Ovary (tissue), 9 donors: ENCODE measurements around the gene CTBP2. TPM values are rescaled to one million over a fixed set of nuclear protein-coding genes. Genes with fewer than 3 reads are reported as not detected.

Experiments
- DNase-seq, 5 donors: peaks; one replicate each; pipeline ENCODE4 v3.0.0-alpha.2; 2019 to 2020
- H3K27ac ChIP-seq, 2 donors: fragments of 200-600 bp; one replicate each; pipeline versions ENCODE4 v1.5.1 to v1.8.0; 2019 to 2022
- H3K27me3 ChIP-seq: fragments of 200-600 bp; one replicate; pipeline ENCODE4 v1.8.0; 2022
- H3K36me3 ChIP-seq: fragments of 200-600 bp; sonication (generic); one replicate; pipeline ENCODE4 v1.5.1; 2019
- H3K4me1 ChIP-seq: one replicate; pipeline ENCODE4 v1.8.1; 2013; ENCODE audit warnings: mild to moderate bottlenecking, moderate library complexity; ENCODE audit not compliant: insufficient read depth
- H3K4me3 ChIP-seq: fragments of 200-600 bp; sonication (generic); one replicate; pipeline ENCODE4 v1.5.1; 2017
- H3K9me3 ChIP-seq, 2 donors: fragments of 200-600 bp in 1 of 2; sonication (generic) in 1 of 2; one replicate each; pipeline versions ENCODE4 v1.5.1 to v1.8.1; 2013 to 2019; ENCODE audit warnings: mild to moderate bottlenecking in 1 of 2, moderate library complexity in 1 of 2
- EP300 ChIP-seq: sonication (generic); formaldehyde crosslinking; IDR thresholded peaks from one replicate; pipeline ENCODE4 v1.6.1; 2017; ENCODE audit warnings: antibody characterized with exemption
- POLR2A ChIP-seq: fragments of 450-650 bp; IDR thresholded peaks from one replicate; pipeline ENCODE4 v1.6.1; 2017; ENCODE audit warnings: antibody characterized with exemption, mild to moderate bottlenecking, moderate library complexity
- WGBS, 3 donors: extraction: QIAGEN DNeasy Blood & Tissue Kit in 1 of 3; methylation state at CpG; one replicate each; pipeline versions ENCODE4 v1.1.5 to v1.1.7; 2013 to 2017; 5-methylcytosine and 5-hydroxymethylcytosine counted together
- intact Hi-C, 4 donors: fragments of 100-400 bp; cut with DNase I; formaldehyde crosslinking; loops; one replicate each; pipeline versions ENCODE4 v1.11.0 to v1.15.1; 2022 to 2023
- polyA plus RNA-seq, 2 donors: library from polyadenylated mRNA; stranded (reverse); fragments of 200-250 nt in 1 of 2; fragments of 350-450 nt in 1 of 2; fragmentation: Illumina TruSeq in 1 of 2; extraction: RNeasy Lipid Tissue Mini Kit (QIAGEN cat#74804) in 1 of 2; gene quantifications; one replicate each; pipeline ENCODE4 v1.2.3, GENCODE V29; 2013 to 2014
- total RNA-seq, 7 donors: library from RNA; depleted of rRNA in 2 of 7; stranded (reverse); fragments of >200 nt in 2 of 7; fragmentation: NEBNext Ultra II Directional in 3 of 7; extraction: Animal tissue kit (Norgen Biotek cat#: 25700) in 3 of 7; gene quantifications; one replicate each; pipeline versions ENCODE4 v1.1.0 to v1.2.4, GENCODE V29; 2016 to 2023
- TF ChIP-seq, protein P1 (sequence below), 3 donors: fragments of 450-650 bp in 2 of 3; fragments of 200-600 bp in 1 of 3; IDR thresholded peaks; one replicate each; pipeline versions ENCODE4 v1.5.1 to v1.8.0; 2016 to 2022; ENCODE audit warnings: antibody characterized with exemption in 3 of 3, mild to moderate bottlenecking in 1 of 3
- donor health status: DM: no; HTN: no; CAD: no; lungs with moderate emphysema.
- donor health status: DM: no; HTN: no; CAD: no.
- donor health status: Bipolar disorder and iron deficiency.
- donor health status: DM: yes; HTN: yes; CAD: no.
- donor health status: DM: no; HTN: no; CAD: no.
- donor health status: DM: yes; HTN: yes; CAD: no.

The CTBP2 gene
- total and polyA plus RNA-seq, 9 donors, result 25.3 to 107 (median 69.5) TPM

DNA sequence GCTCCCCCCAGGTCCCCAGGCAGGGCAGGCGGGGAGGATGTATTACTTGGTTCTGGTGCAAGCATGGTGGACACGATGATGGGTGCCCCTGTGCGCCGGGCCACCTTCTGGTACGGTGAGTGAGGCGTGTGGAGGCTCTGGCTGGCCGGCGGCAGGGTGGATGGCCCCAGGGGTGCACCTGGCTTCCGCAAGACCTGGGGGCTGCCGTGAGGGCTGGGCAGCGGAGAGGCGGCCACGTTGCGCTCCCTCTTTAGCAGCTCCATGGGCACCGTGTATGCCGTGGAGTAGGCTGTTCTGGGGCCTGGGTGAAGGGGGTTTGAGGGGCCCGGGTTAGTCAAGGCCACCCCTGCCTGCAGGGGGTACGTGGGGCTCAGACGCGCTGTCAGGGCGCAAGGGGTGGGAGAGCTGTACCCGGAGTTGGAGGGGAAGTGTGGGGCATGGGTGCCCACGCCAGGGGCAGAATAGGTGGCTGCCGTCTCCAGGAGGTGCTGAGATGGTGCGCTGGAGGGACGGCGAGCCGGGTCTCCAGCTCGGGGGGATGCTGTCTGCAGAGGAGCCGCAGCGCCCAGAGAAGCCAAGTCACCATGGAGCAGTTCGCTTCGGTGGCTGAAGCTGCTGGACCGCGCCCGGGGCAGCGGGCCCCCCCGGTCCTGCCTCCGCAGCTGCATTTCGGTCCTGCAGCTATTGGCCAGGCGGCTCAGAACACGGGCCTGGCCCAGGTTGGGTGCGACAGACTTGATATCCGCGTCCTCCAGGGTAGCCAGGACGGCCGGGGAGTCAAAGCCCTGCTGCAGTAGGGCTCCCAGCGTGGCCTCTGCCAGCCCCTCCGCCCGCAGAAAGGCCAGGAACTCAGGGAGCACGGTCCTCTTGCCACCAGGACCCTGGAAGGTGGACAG lies 134.1 kb downstream of the CTBP2 start:
- intact Hi-C loops, result no loop called here
- Histone ChIP-seq H3K9me3 (no peaks in the 10 kb centered on the region), H3K27me3 (no peaks in the 10 kb centered on the region), H3K4me3 (no peak overlapping the region), H3K4me1 (peaks cover 28% of the 10 kb centered on the region), H3K36me3 (no peaks in the 10 kb centered on the region), H3K27ac (peak overlapping the region in 1 of 2 donors; percentile 48)
- TF ChIP-seq, protein P1, sequence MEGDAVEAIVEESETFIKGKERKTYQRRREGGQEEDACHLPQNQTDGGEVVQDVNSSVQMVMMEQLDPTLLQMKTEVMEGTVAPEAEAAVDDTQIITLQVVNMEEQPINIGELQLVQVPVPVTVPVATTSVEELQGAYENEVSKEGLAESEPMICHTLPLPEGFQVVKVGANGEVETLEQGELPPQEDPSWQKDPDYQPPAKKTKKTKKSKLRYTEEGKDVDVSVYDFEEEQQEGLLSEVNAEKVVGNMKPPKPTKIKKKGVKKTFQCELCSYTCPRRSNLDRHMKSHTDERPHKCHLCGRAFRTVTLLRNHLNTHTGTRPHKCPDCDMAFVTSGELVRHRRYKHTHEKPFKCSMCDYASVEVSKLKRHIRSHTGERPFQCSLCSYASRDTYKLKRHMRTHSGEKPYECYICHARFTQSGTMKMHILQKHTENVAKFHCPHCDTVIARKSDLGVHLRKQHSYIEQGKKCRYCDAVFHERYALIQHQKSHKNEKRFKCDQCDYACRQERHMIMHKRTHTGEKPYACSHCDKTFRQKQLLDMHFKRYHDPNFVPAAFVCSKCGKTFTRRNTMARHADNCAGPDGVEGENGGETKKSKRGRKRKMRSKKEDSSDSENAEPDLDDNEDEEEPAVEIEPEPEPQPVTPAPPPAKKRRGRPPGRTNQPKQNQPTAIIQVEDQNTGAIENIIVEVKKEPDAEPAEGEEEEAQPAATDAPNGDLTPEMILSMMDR (IDR thresholded peaks at IDR 0.05), result no peak
- no peak for TF ChIP-seq POLR2A
- TF ChIP-seq EP300, result no peak
- DNase-seq, result peak in 1 of 5 donors; percentile 40
- WGBS, 3 donors, result 94 to 97% (median 95%) methylated on average over 39 to 51 of the region's 51 CpGs

DNA sequence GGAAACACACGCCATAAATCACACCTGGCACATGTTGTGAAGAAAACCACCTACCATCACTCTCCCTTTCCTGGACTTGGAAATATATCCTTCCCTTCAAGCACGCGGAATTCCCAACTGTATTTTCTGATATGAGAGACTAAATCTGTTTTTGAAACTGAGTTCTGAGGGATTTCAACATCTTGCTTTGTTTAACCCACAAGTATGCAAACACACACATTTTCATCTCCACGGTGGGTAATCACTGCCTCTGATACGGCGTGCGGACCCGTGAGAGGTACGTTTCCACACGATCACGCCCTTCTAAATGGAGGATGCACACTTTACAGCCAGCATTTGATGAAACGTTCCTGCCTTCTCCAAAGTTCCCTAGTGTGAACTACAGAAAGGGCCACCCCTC lies 135.0 kb downstream of the CTBP2 start:
- H3K36me3 ChIP-seq, result no peaks in the 10 kb centered on the region
- DNase-seq, result peak in 1 of 5 donors; percentile 37
- no peaks in the 10 kb centered on the region for H3K27me3 ChIP-seq
- no peaks in the 10 kb centered on the region for H3K9me3 ChIP-seq
- H3K27ac ChIP-seq, result peak overlapping the region in 1 of 2 donors; percentile 48
- TF ChIP-seq, protein P1 (IDR thresholded peaks at IDR 0.05), result no peak
- TF ChIP-seq POLR2A, result no peak
- intact Hi-C loops, result no loop called here
- H3K4me1 ChIP-seq, result peaks cover 29% of the 10 kb centered on the region
- 6 to 20% (median 18%) methylated on average over 12 of the region's 12 CpGs for WGBS, 3 donors
- no peak overlapping the region for H3K4me3 ChIP-seq

DNA sequence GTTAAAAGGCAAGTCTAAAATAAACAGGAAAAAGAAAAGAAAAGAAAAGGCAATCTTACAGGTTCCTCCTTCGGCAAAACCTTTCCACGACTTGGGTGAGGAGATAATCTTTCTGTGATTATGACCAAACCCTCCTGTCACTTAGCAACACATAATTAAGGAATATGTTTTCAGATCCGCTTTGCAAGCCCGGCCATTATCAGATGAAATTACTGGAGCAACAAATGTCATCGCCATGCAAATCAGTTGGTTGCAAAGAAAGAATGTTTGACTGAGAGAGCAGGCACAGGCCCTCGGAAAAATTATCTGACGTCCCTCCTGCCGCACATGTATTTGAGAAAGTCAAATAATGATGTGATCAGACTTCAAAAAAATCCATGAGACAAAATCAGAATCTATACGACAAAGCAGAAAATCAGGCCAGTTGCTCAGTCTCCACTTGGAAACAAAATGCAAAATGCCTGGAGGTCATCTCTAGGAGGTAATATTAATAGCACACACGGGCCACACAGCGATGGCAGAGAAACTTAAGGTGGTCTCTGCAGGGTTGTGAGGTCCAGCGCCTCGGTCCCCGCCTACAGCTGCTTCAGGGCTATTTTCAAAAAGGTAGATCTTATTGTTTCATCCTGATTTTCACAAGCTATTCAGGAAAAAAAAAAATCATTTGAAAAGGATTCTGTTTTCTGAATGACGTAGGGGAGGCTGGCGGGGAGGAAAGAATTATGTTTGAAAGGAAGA lies 135.7 kb downstream of the CTBP2 start:
- TF ChIP-seq EP300, result no peak
- no peak for TF ChIP-seq POLR2A
- TF ChIP-seq, protein P1 (IDR thresholded peaks at IDR 0.05), result no peak
- no peaks in the 10 kb centered on the region for H3K36me3 ChIP-seq
- H3K27me3 ChIP-seq, result no peaks in the 10 kb centered on the region
- peaks cover 31% of the 10 kb centered on the region for H3K4me1 ChIP-seq
- intact Hi-C loops, result no loop called here
- WGBS, 3 donors, result 41 to 56% (median 47%) methylated on average over 16 of the region's 16 CpGs
- H3K27ac ChIP-seq, result peak overlapping the region in 1 of 2 donors; percentile 35
- peak in 1 of 5 donors; percentile 28 for DNase-seq
- H3K9me3 ChIP-seq, result no peaks in the 10 kb centered on the region
- H3K4me3 ChIP-seq, result no peak overlapping the region

DNA sequence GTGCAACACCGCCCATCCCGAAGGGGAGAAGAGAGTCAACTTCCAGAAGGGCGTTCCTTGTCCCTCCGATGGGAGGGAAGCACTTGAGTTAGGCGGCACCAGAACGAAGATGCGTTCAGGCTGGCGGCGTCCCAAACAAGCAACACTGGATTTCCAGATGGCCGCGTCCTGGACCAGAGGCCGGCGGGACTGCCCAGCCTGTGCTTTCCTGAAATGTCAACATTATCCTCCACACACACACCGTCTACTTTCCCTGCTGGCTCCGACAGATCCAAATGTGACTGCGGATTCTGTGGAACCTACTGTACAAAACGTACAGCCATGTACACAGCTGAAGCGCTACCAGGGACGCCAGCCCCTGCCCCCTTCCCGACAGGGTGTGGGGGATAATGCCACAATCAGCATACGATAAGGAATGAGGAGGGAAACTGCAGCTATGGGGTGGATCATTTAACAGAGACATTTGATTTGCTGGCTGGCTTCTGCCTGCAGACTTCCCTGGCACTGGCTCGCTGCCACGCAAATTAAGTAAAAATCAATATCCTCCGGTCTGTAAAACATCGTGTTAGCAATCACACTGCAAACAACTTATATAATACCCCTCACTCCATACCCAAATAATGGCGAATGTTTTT lies 136.4 kb downstream of the CTBP2 start:
- Histone ChIP-seq H3K9me3 (no peaks in the 10 kb centered on the region), H3K27ac (no peak overlapping the region), H3K4me3 (no peak overlapping the region), H3K4me1 (peaks cover 31% of the 10 kb centered on the region), H3K27me3 (no peaks in the 10 kb centered on the region), H3K36me3 (no peaks in the 10 kb centered on the region)
- WGBS, 3 donors, result 11 to 32% (median 12%) methylated on average over 26 of the region's 26 CpGs
- DNase-seq, result peak; percentile 78 to 94 (median 81)
- TF ChIP-seq EP300 (no peak), POLR2A (no peak)
- TF ChIP-seq, protein P1 (IDR thresholded peaks at IDR 0.05), result no peak
- intact Hi-C loops, result no loop called here
